HEK293 (cell line): ENCODE measurements around the gene ARHGEF39.

Experiments used
- CTCF ChIA-PET: fragments of 350-600 bp; formaldehyde crosslinking; extraction: SDS; loops from one replicate; lab custom pipeline; 2021; ENCODE audit warnings: antibody characterized with exemption; lab: Yijun Ruan, JAX
- POLR2A ChIA-PET: fragments of 300-600 bp; formaldehyde crosslinking; extraction: SDS; loops from one replicate; lab custom pipeline; 2020; ENCODE audit warnings: antibody characterized with exemption, inconsistent platforms; lab: Yijun Ruan, JAX
- H3K27ac ChIP-seq: fragments of 200-500 bp; sonication (Bioruptor generic); 2 replicates; pipeline ENCODE4 v1.5.1; 2014; ENCODE audit warnings: low read depth, low read length, control low read depth, inconsistent platforms; ENCODE audit errors: extremely low read depth
- H3K36me3 ChIP-seq, 2 experiments: fragments of 200-500 bp in 1 of 2; sonication (Bioruptor generic) in 1 of 2; 1 replicate in 1 of 2; 2 replicates in 1 of 2; pipeline ENCODE4 v1.5.1; 2014 to 2017; ENCODE audit warnings: inconsistent platforms in 2 of 2, low read length in 2 of 2; ENCODE audit not compliant: control insufficient read depth in 2 of 2, insufficient read depth in 1 of 2
- H3K4me1 ChIP-seq: fragments of 200-500 bp; sonication (Bioruptor generic); 2 replicates; pipeline ENCODE4 v1.5.1; 2014; ENCODE audit warnings: mild to moderate bottlenecking, low read length, inconsistent platforms; ENCODE audit not compliant: control insufficient read depth, insufficient read depth
- H3K4me3 ChIP-seq: 2 replicates; pipeline ENCODE4 v1.5.1; 2011; ENCODE audit warnings: low read depth, mild to moderate bottlenecking, control low read depth, low read length, moderate library complexity
- H3K9me3 ChIP-seq: fragments of 200-500 bp; sonication (Bioruptor generic); 2 replicates; pipeline ENCODE4 v1.5.1; 2014; ENCODE audit warnings: low read depth, low read length, inconsistent platforms; ENCODE audit not compliant: control insufficient read depth, insufficient read depth
- PRDM2 ChIP-seq: fragments of 450-650 bp; formaldehyde crosslinking; IDR thresholded peaks from 2 replicates; pipeline ENCODE4 v1.5.1; 2016; ENCODE audit warnings: missing biosample characterization, missing genetic modification characterization, borderline replicate concordance
- YY2 ChIP-seq: fragments of 450-650 bp; formaldehyde crosslinking; IDR thresholded peaks from 2 replicates; pipeline ENCODE4 v1.5.1; 2016; ENCODE audit warnings: missing biosample characterization, missing genetic modification characterization
- ZIC2 ChIP-seq: fragments of 450-650 bp; formaldehyde crosslinking; IDR thresholded peaks from 2 replicates; pipeline ENCODE4 v1.5.1; 2016; ENCODE audit warnings: missing biosample characterization, missing genetic modification characterization
- ZNF214 ChIP-seq: fragments of 450-650 bp; formaldehyde crosslinking; IDR thresholded peaks from 2 replicates; pipeline ENCODE4 v1.5.1; 2017; ENCODE audit warnings: missing biosample characterization, mild to moderate bottlenecking, missing genetic modification characterization, borderline replicate concordance
- ZNF280D ChIP-seq: fragments of 450-650 bp; formaldehyde crosslinking; IDR thresholded peaks from 2 replicates; pipeline ENCODE4 v1.5.1; 2016; ENCODE audit warnings: missing biosample characterization, missing genetic modification characterization
- ZNF37A ChIP-seq: fragments of 450-650 bp; IDR thresholded peaks from 2 replicates; pipeline ENCODE4 v1.5.1; 2018; ENCODE audit warnings: missing biosample characterization, missing genetic modification characterization
- ZNF510 ChIP-seq: fragments of 450-650 bp; formaldehyde crosslinking; IDR thresholded peaks from 2 replicates; pipeline ENCODE4 v1.5.1; 2018; ENCODE audit warnings: mild to moderate bottlenecking, missing genetic modification characterization, missing biosample characterization; ENCODE audit not compliant: insufficient replicate concordance
- ZNF530 ChIP-seq: fragments of 450-650 bp; formaldehyde crosslinking; IDR thresholded peaks from 2 replicates; pipeline ENCODE4 v1.5.1; 2016; ENCODE audit warnings: low read depth, missing biosample characterization, missing genetic modification characterization
- ZNF623 ChIP-seq: fragments of 450-650 bp; formaldehyde crosslinking; IDR thresholded peaks from 2 replicates; pipeline ENCODE4 v1.5.1; 2016; ENCODE audit warnings: missing biosample characterization, missing genetic modification characterization
- ZNF658 ChIP-seq: fragments of 450-650 bp; formaldehyde crosslinking; IDR thresholded peaks from 2 replicates; pipeline ENCODE4; 2016; ENCODE audit warnings: missing biosample characterization, missing genetic modification characterization
- TF ChIP-seq, protein P1 (sequence below): fragments of 450-650 bp; formaldehyde crosslinking; IDR thresholded peaks from 2 replicates; pipeline ENCODE4 v1.5.1; 2016; ENCODE audit warnings: missing biosample characterization, missing genetic modification characterization
- TF ChIP-seq, protein P2 (sequence below): fragments of 450-650 bp; formaldehyde crosslinking; IDR thresholded peaks from 2 replicates; pipeline ENCODE4 v1.5.1; 2017; ENCODE audit warnings: missing biosample characterization, missing genetic modification characterization
- TF ChIP-seq, protein P3 (sequence below): fragments of 450-650 bp; formaldehyde crosslinking; IDR thresholded peaks from 2 replicates; pipeline ENCODE4 v1.5.1; 2016; ENCODE audit warnings: missing biosample characterization, missing genetic modification characterization

Gene ARHGEF39

GRCh38 chr9:35705372-35705771 is 40.4 kb upstream of the ARHGEF39 start (continued):
- TF ChIP-seq, protein P1, sequence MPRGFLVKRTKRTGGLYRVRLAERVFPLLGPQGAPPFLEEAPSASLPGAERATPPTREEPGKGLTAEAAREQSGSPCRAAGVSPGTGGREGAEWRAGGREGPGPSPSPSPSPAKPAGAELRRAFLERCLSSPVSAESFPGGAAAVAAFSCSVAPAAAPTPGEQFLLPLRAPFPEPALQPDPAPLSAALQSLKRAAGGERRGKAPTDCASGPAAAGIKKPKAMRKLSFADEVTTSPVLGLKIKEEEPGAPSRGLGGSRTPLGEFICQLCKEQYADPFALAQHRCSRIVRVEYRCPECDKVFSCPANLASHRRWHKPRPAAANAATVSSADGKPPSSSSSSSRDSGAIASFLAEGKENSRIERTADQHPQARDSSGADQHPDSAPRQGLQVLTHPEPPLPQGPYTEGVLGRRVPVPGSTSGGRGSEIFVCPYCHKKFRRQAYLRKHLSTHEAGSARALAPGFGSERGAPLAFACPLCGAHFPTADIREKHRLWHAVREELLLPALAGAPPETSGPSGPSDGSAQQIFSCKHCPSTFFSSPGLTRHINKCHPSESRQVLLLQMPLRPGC (tag by site-specific recombination) = no peak
- TF ChIP-seq ZNF280D (tag by site-specific recombination) (no peak), YY2 (no peak), ZNF37A (tag by site-specific recombination) (no peak), ZIC2 (tag by site-specific recombination) (no peak), ZNF510 (no peak), ZNF530 (no peak), ZNF658 (no peak), ZNF214 (tag by site-specific recombination) (no peak), PRDM2 (tag by site-specific recombination) (no peak)
- TF ChIP-seq, protein P2, sequence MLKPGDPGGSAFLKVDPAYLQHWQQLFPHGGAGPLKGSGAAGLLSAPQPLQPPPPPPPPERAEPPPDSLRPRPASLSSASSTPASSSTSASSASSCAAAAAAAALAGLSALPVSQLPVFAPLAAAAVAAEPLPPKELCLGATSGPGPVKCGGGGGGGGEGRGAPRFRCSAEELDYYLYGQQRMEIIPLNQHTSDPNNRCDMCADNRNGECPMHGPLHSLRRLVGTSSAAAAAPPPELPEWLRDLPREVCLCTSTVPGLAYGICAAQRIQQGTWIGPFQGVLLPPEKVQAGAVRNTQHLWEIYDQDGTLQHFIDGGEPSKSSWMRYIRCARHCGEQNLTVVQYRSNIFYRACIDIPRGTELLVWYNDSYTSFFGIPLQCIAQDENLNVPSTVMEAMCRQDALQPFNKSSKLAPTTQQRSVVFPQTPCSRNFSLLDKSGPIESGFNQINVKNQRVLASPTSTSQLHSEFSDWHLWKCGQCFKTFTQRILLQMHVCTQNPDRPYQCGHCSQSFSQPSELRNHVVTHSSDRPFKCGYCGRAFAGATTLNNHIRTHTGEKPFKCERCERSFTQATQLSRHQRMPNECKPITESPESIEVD (tag by site-specific recombination) = no peak

- Histone ChIP-seq H3K4me3 (no peak overlapping the region), H3K4me1 (no peaks in the 10 kb centered on the region), H3K27ac (no peak overlapping the region), H3K36me3 (peaks cover 48 to 100% of the 10 kb centered on the region in 2 experiments), H3K9me3 (no peaks in the 10 kb centered on the region)
- CTCF ChIA-PET = interaction anchor here (0.7 to 1.1 kb wide), 3 partner anchors 8 to 42 kb away, joined by 3 read pairs; no protein-coding TSS in a partner anchor
- POLR2A ChIA-PET = interaction anchor here (0.6 kb wide), 1 partner anchor 1857 kb away, joined by 6 read pairs; no protein-coding TSS in a partner anchor
- TF ChIP-seq, protein P3, sequence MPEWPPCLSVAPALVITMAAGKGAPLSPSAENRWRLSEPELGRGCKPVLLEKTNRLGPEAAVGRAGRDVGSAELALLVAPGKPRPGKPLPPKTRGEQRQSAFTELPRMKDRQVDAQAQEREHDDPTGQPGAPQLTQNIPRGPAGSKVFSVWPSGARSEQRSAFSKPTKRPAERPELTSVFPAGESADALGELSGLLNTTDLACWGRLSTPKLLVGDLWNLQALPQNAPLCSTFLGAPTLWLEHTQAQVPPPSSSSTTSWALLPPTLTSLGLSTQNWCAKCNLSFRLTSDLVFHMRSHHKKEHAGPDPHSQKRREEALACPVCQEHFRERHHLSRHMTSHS (tag by site-specific recombination) = no peak
- TF ChIP-seq PRDM2 (tag by site-specific recombination) (no peak), ZNF623 (tag by site-specific recombination) (no peak)
Observed at GRCh38 chr9:35703906-35704672, 39.1 kb upstream of the ARHGEF39 start.
